Osteocyte (in vitro differentiated cells): ENCODE results near the gene PTPRN2. TPM values are rescaled to one million over a fixed set of nuclear protein-coding genes. Genes with fewer than 3 reads are reported as not detected.

Source experiments
- DNase-seq: peaks from one replicate; pipeline ENCODE4 v3.0.0; 2021; ENCODE audit warnings: mixed read lengths; ENCODE audit not compliant: unreplicated experiment; ENCODE audit errors: extremely low spot score
- H3K27ac Mint-ChIP-seq: one replicate; pipeline ENCODE4 v1.8.0; 2021; ENCODE audit warnings: mild to moderate bottlenecking, mixed read lengths; ENCODE audit not compliant: unreplicated experiment
- H3K27me3 Mint-ChIP-seq: one replicate; pipeline ENCODE4 v1.8.0; 2021; ENCODE audit warnings: mixed read lengths; ENCODE audit not compliant: unreplicated experiment
- H3K36me3 Mint-ChIP-seq: one replicate; pipeline ENCODE4 v1.8.0; 2021; ENCODE audit warnings: mixed read lengths; ENCODE audit not compliant: unreplicated experiment
- H3K4me1 Mint-ChIP-seq: one replicate; pipeline ENCODE4 v1.8.0; 2021; ENCODE audit warnings: mixed read lengths; ENCODE audit not compliant: unreplicated experiment
- H3K4me3 Mint-ChIP-seq: one replicate; pipeline ENCODE4 v1.8.0; 2021; ENCODE audit warnings: mild to moderate bottlenecking, moderate library complexity, mixed read lengths; ENCODE audit not compliant: unreplicated experiment
- H3K9me3 Mint-ChIP-seq: one replicate; pipeline ENCODE4 v1.8.0; 2021; ENCODE audit warnings: mixed read lengths; ENCODE audit not compliant: unreplicated experiment
- total RNA-seq: library from RNA; stranded (reverse); gene quantifications from 2 replicates; pipeline ENCODE4 v1.2.1, GENCODE V29; 2021
- TF ChIP-seq, protein P1 (sequence below): fragments of 200-600 bp; sonication (generic); IDR thresholded peaks from 2 replicates; pipeline ENCODE4 v1.5.0; 2021; ENCODE audit warnings: antibody characterized with exemption, mild to moderate bottlenecking, moderate library complexity

The PTPRN2 gene
- total RNA-seq, 1 donor from 2014 or later, result 0.59 TPM

DNA sequence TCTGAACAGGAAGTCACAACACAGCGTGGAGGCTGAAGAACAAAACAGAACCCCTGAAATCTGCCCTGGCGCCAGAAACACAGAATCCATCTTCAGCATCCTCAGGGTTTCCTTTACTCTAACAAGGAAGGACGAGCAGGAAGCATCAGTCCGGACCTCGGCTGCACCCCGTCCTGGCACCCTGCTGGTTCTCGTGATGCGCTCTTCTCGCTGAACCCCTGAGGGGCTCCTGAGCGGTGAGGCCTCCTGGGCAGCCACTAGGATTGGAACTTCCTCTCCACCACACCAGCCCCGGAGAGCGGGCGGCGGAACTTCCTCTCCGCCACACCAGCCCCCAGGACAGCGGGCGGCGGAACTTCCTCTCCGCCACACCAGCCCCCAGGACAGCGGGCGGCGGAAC, 461.9 kb downstream of the PTPRN2 start:
- no peak for DNase-seq
- Mint-ChIP-seq H3K9me3 (peaks cover 31% of the 10 kb centered on the region), H3K4me1 (no peaks in the 10 kb centered on the region), H3K27ac (no peak overlapping the region), H3K4me3 (no peak overlapping the region), H3K27me3 (no peaks in the 10 kb centered on the region), H3K36me3 (no peaks in the 10 kb centered on the region)
- TF ChIP-seq, protein P1, sequence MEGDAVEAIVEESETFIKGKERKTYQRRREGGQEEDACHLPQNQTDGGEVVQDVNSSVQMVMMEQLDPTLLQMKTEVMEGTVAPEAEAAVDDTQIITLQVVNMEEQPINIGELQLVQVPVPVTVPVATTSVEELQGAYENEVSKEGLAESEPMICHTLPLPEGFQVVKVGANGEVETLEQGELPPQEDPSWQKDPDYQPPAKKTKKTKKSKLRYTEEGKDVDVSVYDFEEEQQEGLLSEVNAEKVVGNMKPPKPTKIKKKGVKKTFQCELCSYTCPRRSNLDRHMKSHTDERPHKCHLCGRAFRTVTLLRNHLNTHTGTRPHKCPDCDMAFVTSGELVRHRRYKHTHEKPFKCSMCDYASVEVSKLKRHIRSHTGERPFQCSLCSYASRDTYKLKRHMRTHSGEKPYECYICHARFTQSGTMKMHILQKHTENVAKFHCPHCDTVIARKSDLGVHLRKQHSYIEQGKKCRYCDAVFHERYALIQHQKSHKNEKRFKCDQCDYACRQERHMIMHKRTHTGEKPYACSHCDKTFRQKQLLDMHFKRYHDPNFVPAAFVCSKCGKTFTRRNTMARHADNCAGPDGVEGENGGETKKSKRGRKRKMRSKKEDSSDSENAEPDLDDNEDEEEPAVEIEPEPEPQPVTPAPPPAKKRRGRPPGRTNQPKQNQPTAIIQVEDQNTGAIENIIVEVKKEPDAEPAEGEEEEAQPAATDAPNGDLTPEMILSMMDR, result no peak

DNA sequence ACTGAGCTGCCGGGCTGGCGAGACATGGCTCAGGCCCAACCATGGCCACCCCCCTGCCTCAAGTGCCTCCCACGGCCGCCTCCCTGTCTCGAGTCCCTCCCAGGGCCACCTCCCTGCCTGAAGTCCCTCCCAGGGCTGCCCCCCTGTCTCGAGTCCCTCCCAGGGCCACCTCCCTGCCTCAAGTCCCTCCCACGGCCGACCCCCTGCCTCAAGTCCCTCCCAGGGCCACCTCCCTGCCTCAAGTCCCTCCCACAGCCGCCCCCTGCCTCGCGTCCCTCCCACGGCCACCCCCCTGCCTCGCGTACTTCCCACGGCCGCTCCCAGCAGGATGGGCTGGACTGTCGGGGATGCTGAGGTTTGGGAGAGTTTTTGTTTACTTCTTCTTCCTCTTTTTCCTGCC, 462.5 kb downstream of the PTPRN2 start:
- DNase-seq, result no peak
- H3K36me3 Mint-ChIP-seq, result no peaks in the 10 kb centered on the region
- H3K27me3 Mint-ChIP-seq, result no peaks in the 10 kb centered on the region
- peaks cover 31% of the 10 kb centered on the region for H3K9me3 Mint-ChIP-seq
- H3K4me1 Mint-ChIP-seq, result no peaks in the 10 kb centered on the region
- H3K4me3 Mint-ChIP-seq, result no peak overlapping the region
- TF ChIP-seq, protein P1, result no peak
- H3K27ac Mint-ChIP-seq, result no peak overlapping the region

DNA sequence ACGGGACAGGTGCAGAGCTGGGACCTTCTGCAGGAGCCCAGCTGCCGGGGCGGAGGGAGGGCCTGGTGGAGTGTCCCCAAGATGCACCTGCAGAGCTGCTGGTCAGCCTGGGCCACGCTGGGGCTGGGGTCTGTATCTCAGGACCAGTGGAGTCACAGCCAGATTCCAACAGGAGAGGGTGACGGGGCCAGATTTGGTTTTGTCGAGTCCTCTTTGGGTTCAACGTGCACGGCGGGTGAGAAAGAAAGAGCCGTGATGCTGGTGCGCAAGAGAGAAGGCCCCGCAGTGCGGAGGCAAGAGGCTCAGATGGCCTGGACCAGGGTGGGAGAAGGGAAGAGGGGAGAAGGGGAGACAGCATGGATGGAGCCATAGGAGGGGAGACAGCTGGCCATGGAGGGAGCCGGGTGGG, 462.9 kb downstream of the PTPRN2 start:
- H3K27ac Mint-ChIP-seq, result no peak overlapping the region
- no peak overlapping the region for H3K4me3 Mint-ChIP-seq
- H3K4me1 Mint-ChIP-seq, result no peaks in the 10 kb centered on the region
- H3K9me3 Mint-ChIP-seq, result peaks cover 31% of the 10 kb centered on the region
- no peaks in the 10 kb centered on the region for H3K27me3 Mint-ChIP-seq
- TF ChIP-seq, protein P1, result no peak
- no peak for DNase-seq
- H3K36me3 Mint-ChIP-seq, result no peaks in the 10 kb centered on the region

DNA sequence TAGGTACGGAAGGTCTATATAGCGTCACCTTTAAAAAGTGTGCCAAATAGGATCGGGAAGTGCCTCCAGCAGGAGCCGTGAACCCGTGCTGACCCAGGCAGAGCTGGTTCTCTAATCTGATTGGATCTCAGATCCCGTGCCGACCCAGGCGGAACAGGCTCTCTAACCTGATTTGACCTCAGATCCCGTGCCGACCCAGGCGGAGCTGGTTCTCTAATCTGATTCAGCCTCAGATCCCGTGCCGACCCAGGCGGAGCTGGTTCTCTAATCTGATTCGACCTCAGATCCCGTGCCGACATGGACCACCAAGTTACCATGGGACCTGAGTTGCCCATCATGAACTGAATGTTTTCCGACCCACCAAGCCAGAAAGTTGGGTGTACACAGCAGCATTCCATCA, 463.9 kb downstream of the PTPRN2 start:
- H3K27me3 Mint-ChIP-seq, result no peaks in the 10 kb centered on the region
- H3K9me3 Mint-ChIP-seq, result peaks cover 37% of the 10 kb centered on the region
- H3K27ac Mint-ChIP-seq, result no peak overlapping the region
- no peaks in the 10 kb centered on the region for H3K36me3 Mint-ChIP-seq
- H3K4me1 Mint-ChIP-seq, result no peaks in the 10 kb centered on the region
- H3K4me3 Mint-ChIP-seq, result no peak overlapping the region
- TF ChIP-seq, protein P1, result no peak
- no peak for DNase-seq

DNA sequence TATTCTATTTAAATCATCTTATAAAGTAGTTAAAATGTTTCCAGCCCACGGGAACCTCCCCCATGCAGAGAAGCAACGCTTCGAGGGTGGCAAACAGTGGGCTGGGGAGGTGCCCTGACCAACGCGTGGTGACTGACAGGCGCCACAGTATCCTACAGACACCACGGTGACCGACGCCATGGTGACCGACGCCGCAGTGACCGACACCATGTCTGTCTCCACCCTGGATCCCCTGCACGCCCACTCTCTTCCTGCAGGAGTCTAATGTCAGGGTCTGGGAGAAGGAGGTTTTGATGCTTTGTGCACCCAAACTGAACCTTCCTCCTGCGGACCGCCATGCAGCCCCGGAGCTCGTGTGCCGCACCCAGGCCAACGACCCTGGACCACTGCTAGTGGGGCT, 464.4 kb downstream of the PTPRN2 start:
- Mint-ChIP-seq H3K27me3 (no peaks in the 10 kb centered on the region), H3K9me3 (peaks cover 41% of the 10 kb centered on the region), H3K4me1 (no peaks in the 10 kb centered on the region), H3K27ac (no peak overlapping the region), H3K4me3 (no peak overlapping the region), H3K36me3 (no peaks in the 10 kb centered on the region)
- DNase-seq, result no peak
- TF ChIP-seq, protein P1, result no peak
